Right ventricle myocardium inferior (tissue), 1 donor: ENCODE measurements around the gene CD82. TPM values are rescaled to one million over a fixed set of nuclear protein-coding genes. Genes with fewer than 3 reads are reported as not detected.

ENCODE experiments used
- ATAC-seq: fragments of 200-7000 bp; cut with Tn5 transposase; one replicate; pipeline ENCODE4 v1.9.1; 2020; ENCODE audit warnings: mild to moderate bottlenecking, moderate library complexity
- DNase-seq: peaks from one replicate; pipeline ENCODE4 v3.0.0; 2021; ENCODE audit errors: missing footprints
- intact Hi-C: fragments of 100-400 bp; cut with DNase I; formaldehyde crosslinking; loops from one replicate; pipeline ENCODE4 v1.11.0; 2022
- total RNA-seq: library from RNA; stranded (reverse); fragmentation: NEBNext Ultra II Directional; extraction: Animal tissue kit (Norgen Biotek cat#: 25700); gene quantifications from one replicate; pipeline ENCODE4 v1.2.1, GENCODE V29; 2021
- donor health status: DM: no; HTN: yes; CAD: no; lungs with severe emphysema.

The CD82 gene
- total RNA-seq, 1 donor from 2014 or later, result 47.7 TPM

GRCh38 chr11:44590769-44591168, 25.3 kb downstream of the CD82 start:
- ATAC-seq, result no peak
- intact Hi-C loops, result no loop called here
- no peak for DNase-seq

GRCh38 chr11:44591557-44591956, 26.1 kb downstream of the CD82 start:
- no peak for DNase-seq
- ATAC-seq, result no peak
- intact Hi-C loops, result no loop called here

DNA sequence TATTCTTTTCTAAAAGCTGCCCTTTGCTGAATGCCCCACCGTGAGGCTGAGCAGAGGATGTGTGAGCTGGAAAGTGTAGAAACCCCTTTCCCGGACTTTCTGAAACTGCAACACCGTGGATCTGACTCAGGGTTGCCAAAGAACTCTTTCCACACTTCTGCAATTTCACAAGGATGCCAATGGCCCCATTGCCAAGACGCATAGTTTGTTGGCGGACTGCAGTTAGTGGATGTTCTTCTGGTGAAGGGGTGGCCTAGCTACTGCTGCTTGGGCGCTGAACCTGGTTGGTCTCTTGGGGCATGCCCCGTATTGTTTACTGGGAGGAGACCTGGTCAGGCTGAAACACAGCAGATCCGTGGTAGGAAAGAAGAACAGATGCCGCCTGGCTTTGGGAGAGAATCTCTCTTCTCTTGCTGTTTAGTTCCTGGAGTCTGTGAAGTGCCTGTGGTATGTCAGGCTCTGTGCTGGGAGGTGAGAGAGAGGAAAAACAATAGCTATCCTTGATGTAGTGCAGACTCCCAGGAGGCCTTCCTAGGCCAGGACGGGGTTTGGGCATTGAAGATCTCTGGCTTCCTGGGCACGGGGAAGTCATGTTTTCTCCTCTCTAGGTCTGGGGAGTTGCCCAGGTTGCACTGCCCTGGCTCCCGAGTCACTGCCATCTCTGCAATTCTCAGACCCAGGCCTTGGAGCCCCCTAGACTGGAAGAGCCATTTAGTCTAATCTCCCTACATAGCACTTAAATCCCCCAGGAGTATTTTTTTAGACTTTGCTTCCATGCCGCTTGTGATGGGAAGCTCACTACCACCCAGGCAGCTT, 26.9 kb downstream of the CD82 start:
- ATAC-seq, result peak; percentile 26
- intact Hi-C loops, result no loop called here
- no peak for DNase-seq

GRCh38 chr11:44593251-44593650, 27.8 kb downstream of the CD82 start:
- DNase-seq (no peak), ATAC-seq (no peak)
- intact Hi-C loops, result no loop called here

- intact Hi-C loops, result no loop called here
- no peak for ATAC-seq
- DNase-seq, result no peak
Observed at GRCh38 chr11:44595006-44595405, 29.5 kb downstream of the CD82 start.

DNA sequence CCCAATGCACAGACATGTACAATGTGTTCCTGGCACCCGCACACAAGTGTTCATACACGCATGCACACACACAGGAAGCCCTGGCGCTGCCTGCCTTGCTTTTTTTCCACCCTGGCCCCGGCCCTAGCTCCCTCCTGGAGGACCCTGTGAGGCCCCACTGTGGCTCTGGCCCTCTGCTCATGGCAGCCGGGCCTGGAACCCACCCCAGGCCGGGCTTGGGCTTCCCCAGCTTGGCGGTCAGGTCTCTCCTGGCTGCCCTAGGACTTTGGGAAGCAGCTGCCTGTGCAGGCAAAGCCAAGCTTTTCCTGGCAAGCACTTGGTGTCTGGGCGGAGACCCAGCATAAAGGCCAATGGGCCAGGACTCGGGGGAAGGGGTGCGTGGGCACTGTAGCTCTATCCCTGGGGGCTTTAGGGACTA, 30.5 kb downstream of the CD82 start:
- ATAC-seq (peak; percentile 82), DNase-seq (peak; percentile 80)
- intact Hi-C loops, result no loop called here

- ATAC-seq (peak; percentile 3), DNase-seq (no peak)
- intact Hi-C loops, result no loop called here
Observed at GRCh38 chr11:44596525-44597276, 31.2 kb downstream of the CD82 start.

DNA sequence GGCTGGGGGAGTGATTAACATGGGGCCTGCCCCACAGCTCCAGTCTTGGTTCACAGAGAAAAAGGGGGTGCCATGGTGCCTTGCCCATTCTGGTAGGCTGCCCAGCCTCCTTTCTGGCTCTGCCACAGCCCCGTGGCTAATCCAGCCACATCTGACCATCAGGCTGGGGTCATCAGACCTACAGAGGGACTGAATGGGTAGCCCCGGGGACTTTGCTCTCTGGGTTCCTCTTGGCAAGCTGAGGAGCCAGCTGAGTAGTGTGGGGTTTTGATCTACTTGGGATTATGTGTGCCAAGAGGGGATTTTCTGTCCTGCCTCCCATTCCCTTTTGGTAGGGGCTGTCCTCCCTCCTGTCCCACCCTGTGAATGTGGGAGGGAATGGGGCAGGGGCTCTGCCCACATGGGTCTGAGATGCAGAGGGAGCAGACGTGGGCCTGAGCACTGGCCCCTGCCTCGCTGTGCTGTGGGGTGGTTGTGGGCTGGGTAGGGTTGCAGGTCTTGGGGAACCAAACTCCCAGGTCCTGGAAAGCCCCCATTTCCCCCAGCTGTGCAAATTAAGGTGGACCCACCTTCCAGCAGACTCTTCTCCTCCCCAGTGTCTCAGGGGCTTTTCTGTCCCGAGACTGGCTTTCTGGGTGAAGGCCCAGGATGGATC, 32.0 kb downstream of the CD82 start:
- no peak for ATAC-seq
- no peak for DNase-seq
- intact Hi-C loops, result no loop called here

DNA sequence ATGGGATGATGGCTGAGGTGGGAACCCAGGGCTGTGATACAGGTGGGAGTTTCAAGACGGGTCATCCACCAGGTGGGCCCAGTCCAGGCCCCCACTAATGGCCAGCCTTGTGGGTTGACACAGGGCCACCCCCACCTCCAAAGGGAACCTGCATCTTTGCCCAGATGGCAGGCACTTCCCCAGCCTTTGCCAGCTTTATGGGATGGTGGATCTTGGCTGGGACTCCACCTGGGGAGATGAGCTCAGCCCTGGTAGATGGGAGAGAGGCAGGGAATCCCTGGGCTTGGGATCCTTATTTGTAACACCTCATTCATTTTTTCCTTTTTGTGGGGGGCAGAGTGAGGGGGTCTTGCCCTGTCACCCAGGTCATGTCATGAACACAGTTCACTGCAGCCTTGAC, 33.4 kb downstream of the CD82 start:
- DNase-seq (no peak), ATAC-seq (no peak)
- intact Hi-C loops, result no loop called here

DNA sequence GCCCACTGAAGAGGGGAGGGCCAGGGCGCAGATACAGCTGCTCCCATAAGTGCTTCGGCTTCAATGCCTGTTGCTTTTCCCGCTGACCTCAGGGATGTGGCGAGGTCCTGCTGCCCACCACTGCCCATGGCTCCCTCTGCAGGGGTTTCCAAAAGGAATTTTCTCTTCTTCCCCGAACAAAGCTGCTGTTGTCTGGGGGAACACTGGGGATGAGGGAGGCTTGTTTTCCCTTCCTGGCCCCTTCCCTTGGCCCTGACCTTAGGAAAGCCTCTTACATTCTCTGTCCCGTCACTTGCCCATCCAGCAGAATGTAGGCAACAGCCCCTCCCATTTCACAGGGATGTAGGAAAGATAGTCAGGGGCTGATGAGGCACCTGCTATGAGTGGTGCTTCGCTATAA, 34.8 kb downstream of the CD82 start:
- ATAC-seq, result no peak
- intact Hi-C loops, result no loop called here

DNA sequence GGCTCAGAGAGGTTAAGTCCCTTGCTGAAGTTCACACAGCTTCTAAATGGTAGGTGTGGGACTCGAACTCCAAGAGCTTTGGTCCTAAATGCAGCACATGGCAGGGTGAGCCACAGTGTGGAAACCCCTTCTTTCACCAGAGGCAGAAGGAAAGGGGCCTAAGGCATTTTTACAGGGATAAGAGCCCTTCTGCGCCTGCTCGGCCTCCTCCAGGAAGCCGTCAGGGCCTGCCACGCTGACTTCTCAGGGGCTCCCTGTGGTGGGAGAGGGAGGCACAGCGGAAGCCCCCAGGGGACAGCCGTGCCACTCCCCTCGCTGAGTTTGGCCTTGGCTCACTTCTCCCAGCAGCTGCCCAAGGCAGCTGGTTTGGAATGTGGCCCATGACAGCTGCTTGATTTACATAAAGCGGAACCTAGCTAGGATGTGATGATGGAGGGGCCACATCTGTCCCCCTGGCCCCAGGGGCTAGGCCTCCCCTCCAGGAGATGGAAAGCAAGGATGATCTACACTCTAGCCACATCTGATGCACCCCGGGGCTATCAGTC, 35.4 kb downstream of the CD82 start:
- intact Hi-C loops, result no loop called here
- DNase-seq (no peak), ATAC-seq (peak; percentile 53)

More for the DNA sequence above, 34.8 kb downstream of the CD82 start:
- DNase-seq, result no peak

DNA sequence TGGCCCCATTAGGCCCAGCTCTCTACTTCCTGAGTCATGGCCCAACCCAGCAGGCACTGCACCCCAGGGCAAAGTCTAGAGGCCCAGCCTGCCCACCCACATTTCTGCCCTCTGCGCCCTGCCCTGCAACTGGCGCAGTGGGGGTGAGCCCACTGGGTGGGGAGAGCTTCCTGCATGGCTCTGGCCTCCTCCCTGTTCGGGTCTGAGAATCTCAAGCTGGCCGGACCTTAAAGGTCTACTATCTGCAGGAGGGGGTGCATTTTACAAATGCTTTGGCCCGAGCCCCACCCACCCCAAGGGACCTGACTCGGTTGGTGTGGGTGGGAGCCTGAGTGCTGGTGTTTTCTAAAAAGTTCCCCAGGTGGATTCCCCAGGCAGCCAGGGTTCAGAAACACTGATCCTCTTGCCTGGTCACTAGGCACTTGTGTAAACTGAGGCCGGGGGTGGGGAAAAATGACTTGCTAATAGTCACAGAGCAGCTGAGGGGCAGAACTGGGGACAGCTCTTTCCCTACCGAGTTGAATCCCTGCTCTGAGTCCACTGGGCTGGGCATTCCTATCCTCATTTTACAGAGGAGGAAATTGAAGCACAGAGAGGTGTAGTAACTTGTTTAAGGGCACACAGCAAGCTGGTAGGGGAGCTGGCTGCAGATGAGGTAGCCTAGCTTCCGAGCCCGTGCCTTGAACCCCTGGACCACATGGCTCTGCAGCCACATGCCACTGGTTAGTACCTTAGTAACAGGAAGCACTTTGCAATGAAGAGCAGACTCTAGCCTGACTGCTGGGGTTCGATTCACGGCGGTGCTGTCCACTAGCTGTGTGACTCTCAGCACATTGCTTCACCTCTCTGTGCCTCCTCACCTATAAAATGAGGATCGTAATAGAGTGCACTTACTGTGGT, 36.3 kb downstream of the CD82 start:
- intact Hi-C loops, result no loop called here
- DNase-seq (no peak), ATAC-seq (peak; percentile 2)

DNA sequence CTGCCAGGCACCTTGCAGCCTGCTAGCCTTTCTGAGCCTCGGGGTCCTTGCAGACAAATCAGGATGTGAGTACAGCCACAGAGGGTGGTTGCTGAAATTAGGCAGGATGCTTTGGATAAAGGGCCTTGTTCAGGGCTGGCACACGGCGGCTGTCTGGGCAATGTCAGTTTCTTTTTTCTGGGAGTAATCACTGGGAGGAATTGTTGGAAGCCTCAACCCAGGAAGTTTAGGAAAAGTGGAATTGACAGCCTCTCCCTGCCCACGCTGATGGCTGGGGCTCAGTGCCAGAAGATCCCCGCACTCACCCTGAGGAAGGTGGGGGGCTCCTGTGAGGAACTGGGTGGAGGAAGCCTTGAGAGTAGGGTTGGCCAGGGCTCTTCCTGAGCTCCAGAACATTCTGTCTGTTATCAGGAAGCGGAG, 37.4 kb downstream of the CD82 start:
- intact Hi-C loops, result no loop called here
- DNase-seq, result no peak
- ATAC-seq, result no peak

GRCh38 chr11:44604171-44604581, 38.7 kb downstream of the CD82 start:
- ATAC-seq, result no peak
- intact Hi-C loops, result no loop called here
- no peak for DNase-seq

- DNase-seq, result no peak
- intact Hi-C loops, result no loop called here
- ATAC-seq, result no peak
Observed at GRCh38 chr11:44605068-44605708, 39.7 kb downstream of the CD82 start.

- no peak for DNase-seq
- intact Hi-C loops, result no loop called here
- ATAC-seq, result no peak
Observed at GRCh38 chr11:44605965-44606364, 40.5 kb downstream of the CD82 start.

DNA sequence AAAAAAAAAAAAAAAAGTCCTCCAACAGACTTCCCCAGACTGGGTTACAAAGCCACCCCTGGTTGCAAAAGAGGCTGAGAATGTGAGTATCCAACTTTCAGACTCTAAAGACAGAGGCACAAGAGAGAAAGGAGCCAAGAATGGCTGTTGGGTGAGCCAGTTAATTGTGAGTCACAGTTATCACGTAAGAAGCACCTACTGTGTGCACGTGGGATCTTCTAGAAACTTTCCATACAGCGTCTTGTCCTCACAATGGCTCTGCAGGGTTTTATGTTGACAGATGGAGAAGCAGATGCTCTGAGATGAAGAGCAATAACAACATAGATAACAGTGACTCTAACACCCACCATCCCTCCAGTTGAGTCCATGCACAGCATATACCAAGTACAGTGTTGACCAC, 41.0 kb downstream of the CD82 start:
- DNase-seq, result no peak
- intact Hi-C loops, result no loop called here
- ATAC-seq, result no peak

DNA sequence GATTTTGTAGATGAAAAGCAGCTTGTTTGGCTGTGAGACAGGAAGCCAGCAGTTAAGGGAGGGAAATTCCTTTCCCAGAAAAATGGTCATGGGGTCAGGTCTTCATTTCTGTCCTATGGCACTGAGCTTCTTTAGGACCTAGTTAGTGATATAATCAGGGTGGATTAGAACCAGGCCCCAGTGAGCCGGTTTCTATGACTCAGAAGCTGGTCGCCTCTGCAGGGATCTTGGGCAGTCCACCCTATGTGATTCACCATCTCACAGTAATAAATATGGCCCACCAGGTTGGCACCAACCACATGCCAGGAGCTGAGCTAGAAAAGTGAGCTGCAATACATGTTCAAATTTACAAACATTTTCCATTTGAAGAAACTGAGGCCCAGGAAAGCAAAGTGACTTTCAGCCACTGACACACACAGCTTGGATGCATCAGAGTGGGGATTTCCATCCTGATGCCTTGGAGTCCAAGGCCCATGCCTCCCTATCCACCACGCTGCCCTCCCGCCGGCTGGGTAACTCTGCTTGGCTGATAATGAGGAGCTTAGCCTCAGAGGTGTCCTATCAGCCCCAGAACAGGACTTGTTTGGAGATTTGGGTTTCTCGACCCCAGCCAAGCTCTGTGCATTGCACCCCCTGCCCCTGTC, 42.0 kb downstream of the CD82 start:
- intact Hi-C loops, result no loop called here
- DNase-seq (no peak), ATAC-seq (no peak)
